WTC11 (cell line): ENCODE data around the gene HOXA10. TPM values are rescaled to one million over a fixed set of nuclear protein-coding genes. Genes with fewer than 3 reads are reported as not detected.

Source experiments
- ATAC-seq: fragments of 200-7000 bp; cut with Tn5 transposase; 2 replicates; pipeline ENCODE4 v1.10.0; 2021; ENCODE audit warnings: mild to moderate bottlenecking, moderate library complexity
- CTCF ChIA-PET: fragments of 300-600 bp; sonication (Branson Sonifier 250); formaldehyde crosslinking; loops from one replicate; lab custom pipeline; 2021; ENCODE audit warnings: antibody characterized with exemption; lab: Charles Lee
- POLR2A ChIA-PET: fragments of 350-600 bp; sonication (Branson Sonifier 250); formaldehyde crosslinking; loops from one replicate; lab custom pipeline; 2021; ENCODE audit warnings: antibody characterized with exemption; lab: Charles Lee
- DNase-seq: peaks from one replicate; pipeline ENCODE4 v3.0.0; 2021; ENCODE audit warnings: low spot score
- H3K27ac Mint-ChIP-seq: 2 replicates; pipeline ENCODE4 v1.8.0; 2021; ENCODE audit warnings: mixed read lengths
- H3K27me3 Mint-ChIP-seq: 2 replicates; pipeline ENCODE4 v1.8.0; 2021; ENCODE audit warnings: low read depth, mild to moderate bottlenecking, moderate library complexity, mixed read lengths
- H3K36me3 Mint-ChIP-seq: 2 replicates; pipeline ENCODE4 v1.8.0; 2021; ENCODE audit warnings: mixed read lengths
- H3K4me1 Mint-ChIP-seq: 2 replicates; pipeline ENCODE4 v1.8.0; 2022; ENCODE audit warnings: mixed read lengths
- H3K4me3 Mint-ChIP-seq: 2 replicates; pipeline ENCODE4 v1.8.0; 2021; ENCODE audit warnings: mild to moderate bottlenecking, moderate library complexity, mixed read lengths
- H3K9me3 Mint-ChIP-seq: 2 replicates; pipeline ENCODE4 v1.8.0; 2021; ENCODE audit warnings: mixed read lengths
- CREM ChIP-seq: sonication (generic); formaldehyde crosslinking; IDR thresholded peaks from 2 replicates; pipeline ENCODE4 v1.8.1; 2022; ENCODE audit warnings: mild to moderate bottlenecking, missing genetic modification reagents, moderate library complexity
- FOXP1 ChIP-seq: sonication (generic); formaldehyde crosslinking; IDR thresholded peaks from 2 replicates; pipeline ENCODE4 v1.8.0; 2022; ENCODE audit warnings: missing genetic modification reagents, mild to moderate bottlenecking, moderate library complexity, borderline replicate concordance
- NFE2L1 ChIP-seq: sonication (generic); formaldehyde crosslinking; IDR thresholded peaks from 2 replicates; pipeline ENCODE4 v1.8.1; 2023; ENCODE audit warnings: missing genetic modification reagents
- total RNA-seq: library from RNA; stranded (reverse); gene quantifications from 3 replicates; pipeline ENCODE4 v1.2.3, GENCODE V29; 2021
- TF ChIP-seq, protein P1 (sequence below): sonication (generic); formaldehyde crosslinking; IDR thresholded peaks from 2 replicates; pipeline ENCODE4 v1.8.1; 2022; ENCODE audit warnings: low read depth, missing genetic modification reagents, borderline replicate concordance
- TF ChIP-seq, protein P2 (sequence below): sonication (generic); formaldehyde crosslinking; conservative IDR thresholded peaks from 2 replicates; pipeline ENCODE4 v1.8.1; 2022; ENCODE audit warnings: mild to moderate bottlenecking, missing genetic modification reagents
- TF ChIP-seq, protein P3 (sequence below): sonication (generic); formaldehyde crosslinking; IDR thresholded peaks from 2 replicates; pipeline ENCODE4 v1.8.0; 2022; ENCODE audit warnings: mild to moderate bottlenecking, missing genetic modification reagents
- TF ChIP-seq, protein P4 (sequence below): sonication (generic); formaldehyde crosslinking; IDR thresholded peaks from 2 replicates; pipeline ENCODE4 v1.8.1; 2022; ENCODE audit warnings: mild to moderate bottlenecking, moderate library complexity, missing genetic modification reagents
- TF ChIP-seq, protein P5 (sequence below): sonication (generic); formaldehyde crosslinking; IDR thresholded peaks from 2 replicates; pipeline ENCODE4 v1.8.0; 2023; ENCODE audit warnings: missing genetic modification reagents, mild to moderate bottlenecking, borderline replicate concordance
- TF ChIP-seq, protein P6 (sequence below): sonication (generic); formaldehyde crosslinking; IDR thresholded peaks from 2 replicates; pipeline ENCODE4 v1.8.1; 2022; ENCODE audit warnings: mild to moderate bottlenecking, missing genetic modification reagents, moderate library complexity, borderline replicate concordance
- TF ChIP-seq, protein P7 (sequence below): sonication (generic); formaldehyde crosslinking; IDR thresholded peaks from 2 replicates; pipeline ENCODE4 v1.8.1; 2023; ENCODE audit warnings: mild to moderate bottlenecking, missing genetic modification reagents, borderline replicate concordance
- TF ChIP-seq, protein P8 (sequence below): fragments of 250-450 bp; sonication (Bioruptor Pico); IDR thresholded peaks from 2 replicates; pipeline ENCODE4 v1.8.0; 2021; ENCODE audit warnings: mild to moderate bottlenecking

HOXA10 gene
- total RNA-seq, 1 experiment from 2014 or later, result 0.07 TPM

DNA sequence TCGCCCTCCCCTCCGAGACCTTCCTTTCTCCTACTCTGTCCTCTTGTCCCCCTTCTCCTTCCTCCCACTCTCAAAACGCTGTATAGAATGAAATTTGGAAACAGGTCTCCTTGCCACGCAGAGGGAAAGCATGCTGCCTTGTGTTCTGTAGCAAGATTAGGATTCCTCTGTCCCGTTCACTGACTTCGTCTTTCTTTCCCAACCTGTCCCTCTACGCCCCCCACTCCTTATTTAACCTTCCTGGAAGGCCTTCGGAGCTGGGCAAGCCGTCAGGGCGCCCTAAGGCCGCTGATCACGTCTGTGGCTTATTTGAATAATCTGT is 10.1 kb downstream of the HOXA10 start (continued):
- TF ChIP-seq, protein P1, sequence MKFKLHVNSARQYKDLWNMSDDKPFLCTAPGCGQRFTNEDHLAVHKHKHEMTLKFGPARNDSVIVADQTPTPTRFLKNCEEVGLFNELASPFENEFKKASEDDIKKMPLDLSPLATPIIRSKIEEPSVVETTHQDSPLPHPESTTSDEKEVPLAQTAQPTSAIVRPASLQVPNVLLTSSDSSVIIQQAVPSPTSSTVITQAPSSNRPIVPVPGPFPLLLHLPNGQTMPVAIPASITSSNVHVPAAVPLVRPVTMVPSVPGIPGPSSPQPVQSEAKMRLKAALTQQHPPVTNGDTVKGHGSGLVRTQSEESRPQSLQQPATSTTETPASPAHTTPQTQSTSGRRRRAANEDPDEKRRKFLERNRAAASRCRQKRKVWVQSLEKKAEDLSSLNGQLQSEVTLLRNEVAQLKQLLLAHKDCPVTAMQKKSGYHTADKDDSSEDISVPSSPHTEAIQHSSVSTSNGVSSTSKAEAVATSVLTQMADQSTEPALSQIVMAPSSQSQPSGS (CRISPR knock-in tag), result no peak
- TF ChIP-seq, protein P2, sequence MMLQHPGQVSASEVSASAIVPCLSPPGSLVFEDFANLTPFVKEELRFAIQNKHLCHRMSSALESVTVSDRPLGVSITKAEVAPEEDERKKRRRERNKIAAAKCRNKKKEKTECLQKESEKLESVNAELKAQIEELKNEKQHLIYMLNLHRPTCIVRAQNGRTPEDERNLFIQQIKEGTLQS (CRISPR knock-in tag), result no peak
- TF ChIP-seq, protein P3, sequence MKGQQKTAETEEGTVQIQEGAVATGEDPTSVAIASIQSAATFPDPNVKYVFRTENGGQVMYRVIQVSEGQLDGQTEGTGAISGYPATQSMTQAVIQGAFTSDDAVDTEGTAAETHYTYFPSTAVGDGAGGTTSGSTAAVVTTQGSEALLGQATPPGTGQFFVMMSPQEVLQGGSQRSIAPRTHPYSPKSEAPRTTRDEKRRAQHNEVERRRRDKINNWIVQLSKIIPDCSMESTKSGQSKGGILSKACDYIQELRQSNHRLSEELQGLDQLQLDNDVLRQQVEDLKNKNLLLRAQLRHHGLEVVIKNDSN, result no peak

DNA sequence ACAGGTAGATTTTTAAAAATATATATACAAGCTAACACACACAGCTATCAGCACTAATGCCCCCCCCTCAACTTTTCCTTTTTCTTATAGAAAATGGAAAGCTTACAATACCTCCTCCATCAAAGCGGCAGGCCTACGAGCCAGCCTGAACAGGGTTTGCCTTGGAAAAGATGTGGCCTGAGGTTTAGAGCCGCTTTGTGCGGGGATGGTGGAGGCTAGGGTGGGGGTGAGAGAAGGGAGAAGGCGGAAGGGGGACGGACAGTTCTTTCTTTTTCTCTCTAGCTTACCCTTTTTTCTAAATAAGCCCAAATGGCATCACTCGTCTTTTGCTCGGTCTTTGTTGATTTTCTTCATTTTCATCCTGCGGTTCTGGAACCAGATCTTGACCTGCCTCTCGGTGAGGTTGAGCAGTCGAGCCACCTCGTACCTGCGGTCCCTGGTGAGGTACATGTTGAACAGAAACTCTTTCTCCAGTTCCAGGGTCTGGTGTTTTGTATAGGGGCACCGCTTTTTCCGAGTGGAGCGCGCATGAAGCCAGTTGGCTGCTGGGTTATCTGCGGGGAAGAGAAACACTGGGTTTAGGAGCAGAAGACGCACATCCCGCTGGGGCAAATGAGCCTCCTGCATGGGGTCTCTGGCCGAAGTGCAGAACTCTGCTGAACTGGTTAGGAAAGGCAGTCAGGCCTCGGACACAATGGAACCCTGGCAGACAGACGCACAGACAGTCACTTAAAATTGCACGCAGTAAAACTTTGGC is 10.7 kb downstream of the HOXA10 start:
- TF ChIP-seq CREM, result no peak
- TF ChIP-seq, protein P4, sequence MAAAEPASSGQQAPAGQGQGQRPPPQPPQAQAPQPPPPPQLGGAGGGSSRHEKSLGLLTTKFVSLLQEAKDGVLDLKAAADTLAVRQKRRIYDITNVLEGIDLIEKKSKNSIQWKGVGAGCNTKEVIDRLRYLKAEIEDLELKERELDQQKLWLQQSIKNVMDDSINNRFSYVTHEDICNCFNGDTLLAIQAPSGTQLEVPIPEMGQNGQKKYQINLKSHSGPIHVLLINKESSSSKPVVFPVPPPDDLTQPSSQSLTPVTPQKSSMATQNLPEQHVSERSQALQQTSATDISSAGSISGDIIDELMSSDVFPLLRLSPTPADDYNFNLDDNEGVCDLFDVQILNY, result no peak
- Mint-ChIP-seq H3K27me3 (peaks cover 100% of the 10 kb centered on the region), H3K4me1 (peaks cover 12% of the 10 kb centered on the region), H3K27ac (no peak overlapping the region), H3K4me3 (no peak overlapping the region), H3K36me3 (no peaks in the 10 kb centered on the region), H3K9me3 (no peaks in the 10 kb centered on the region)
- ChIA-PET CTCF (interaction anchor here (0.8 to 3.1 kb wide), 2 partner anchors 12 to 20 kb away, joined by 5 to 74 read pairs; partner anchors contain the start of genes HOXA3 and HOXA5), POLR2A (no interaction called here)
- ATAC-seq (no peak), DNase-seq (peak; percentile 11)

DNA sequence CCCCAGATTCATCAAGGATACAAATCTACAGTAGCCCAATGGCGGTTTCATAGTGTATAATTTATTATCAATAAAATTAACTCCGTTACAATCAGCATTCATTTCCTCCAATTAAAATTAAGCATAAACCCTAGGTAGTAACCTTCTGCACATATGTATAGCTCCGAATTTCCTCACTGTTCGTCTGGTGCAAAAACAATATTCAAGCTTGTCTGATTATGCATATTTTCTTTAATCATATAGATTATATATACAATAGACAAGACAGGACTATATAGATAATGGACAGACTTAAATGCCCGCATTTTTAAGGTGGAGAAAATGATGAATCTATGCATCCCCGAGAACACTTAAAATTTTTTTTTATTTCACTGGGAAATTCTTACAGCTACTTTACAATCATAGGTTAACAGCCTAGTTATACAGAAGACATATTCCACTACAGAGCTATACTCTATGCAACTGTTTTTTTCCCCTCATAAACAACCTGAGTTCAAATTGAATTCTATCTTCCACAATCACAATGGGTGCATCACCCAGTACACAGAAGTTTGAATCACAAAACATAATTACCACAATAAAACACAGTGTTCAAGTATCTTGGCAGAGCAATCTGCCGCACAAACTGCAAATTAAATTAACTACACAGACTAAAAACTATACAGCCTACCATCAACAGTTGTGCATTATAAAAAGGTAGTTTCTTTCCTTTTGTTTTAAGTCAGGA is 11.4 kb downstream of the HOXA10 start:
- DNase-seq (no peak), ATAC-seq (no peak)
- Mint-ChIP-seq H3K4me1 (peaks cover 11% of the 10 kb centered on the region), H3K4me3 (no peak overlapping the region), H3K27me3 (peaks cover 100% of the 10 kb centered on the region), H3K36me3 (no peaks in the 10 kb centered on the region), H3K9me3 (no peaks in the 10 kb centered on the region), H3K27ac (no peak overlapping the region)
- TF ChIP-seq, protein P1 (CRISPR knock-in tag), result no peak
- TF ChIP-seq FOXP1 (CRISPR knock-in tag), result no peak
- TF ChIP-seq, protein P5, sequence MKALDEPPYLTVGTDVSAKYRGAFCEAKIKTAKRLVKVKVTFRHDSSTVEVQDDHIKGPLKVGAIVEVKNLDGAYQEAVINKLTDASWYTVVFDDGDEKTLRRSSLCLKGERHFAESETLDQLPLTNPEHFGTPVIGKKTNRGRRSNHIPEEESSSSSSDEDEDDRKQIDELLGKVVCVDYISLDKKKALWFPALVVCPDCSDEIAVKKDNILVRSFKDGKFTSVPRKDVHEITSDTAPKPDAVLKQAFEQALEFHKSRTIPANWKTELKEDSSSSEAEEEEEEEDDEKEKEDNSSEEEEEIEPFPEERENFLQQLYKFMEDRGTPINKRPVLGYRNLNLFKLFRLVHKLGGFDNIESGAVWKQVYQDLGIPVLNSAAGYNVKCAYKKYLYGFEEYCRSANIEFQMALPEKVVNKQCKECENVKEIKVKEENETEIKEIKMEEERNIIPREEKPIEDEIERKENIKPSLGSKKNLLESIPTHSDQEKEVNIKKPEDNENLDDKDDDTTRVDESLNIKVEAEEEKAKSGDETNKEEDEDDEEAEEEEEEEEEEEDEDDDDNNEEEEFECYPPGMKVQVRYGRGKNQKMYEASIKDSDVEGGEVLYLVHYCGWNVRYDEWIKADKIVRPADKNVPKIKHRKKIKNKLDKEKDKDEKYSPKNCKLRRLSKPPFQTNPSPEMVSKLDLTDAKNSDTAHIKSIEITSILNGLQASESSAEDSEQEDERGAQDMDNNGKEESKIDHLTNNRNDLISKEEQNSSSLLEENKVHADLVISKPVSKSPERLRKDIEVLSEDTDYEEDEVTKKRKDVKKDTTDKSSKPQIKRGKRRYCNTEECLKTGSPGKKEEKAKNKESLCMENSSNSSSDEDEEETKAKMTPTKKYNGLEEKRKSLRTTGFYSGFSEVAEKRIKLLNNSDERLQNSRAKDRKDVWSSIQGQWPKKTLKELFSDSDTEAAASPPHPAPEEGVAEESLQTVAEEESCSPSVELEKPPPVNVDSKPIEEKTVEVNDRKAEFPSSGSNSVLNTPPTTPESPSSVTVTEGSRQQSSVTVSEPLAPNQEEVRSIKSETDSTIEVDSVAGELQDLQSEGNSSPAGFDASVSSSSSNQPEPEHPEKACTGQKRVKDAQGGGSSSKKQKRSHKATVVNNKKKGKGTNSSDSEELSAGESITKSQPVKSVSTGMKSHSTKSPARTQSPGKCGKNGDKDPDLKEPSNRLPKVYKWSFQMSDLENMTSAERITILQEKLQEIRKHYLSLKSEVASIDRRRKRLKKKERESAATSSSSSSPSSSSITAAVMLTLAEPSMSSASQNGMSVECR (CRISPR knock-in tag), result no peak
- no peak for TF ChIP-seq NFE2L1 (CRISPR knock-in tag)
- TF ChIP-seq, protein P6, sequence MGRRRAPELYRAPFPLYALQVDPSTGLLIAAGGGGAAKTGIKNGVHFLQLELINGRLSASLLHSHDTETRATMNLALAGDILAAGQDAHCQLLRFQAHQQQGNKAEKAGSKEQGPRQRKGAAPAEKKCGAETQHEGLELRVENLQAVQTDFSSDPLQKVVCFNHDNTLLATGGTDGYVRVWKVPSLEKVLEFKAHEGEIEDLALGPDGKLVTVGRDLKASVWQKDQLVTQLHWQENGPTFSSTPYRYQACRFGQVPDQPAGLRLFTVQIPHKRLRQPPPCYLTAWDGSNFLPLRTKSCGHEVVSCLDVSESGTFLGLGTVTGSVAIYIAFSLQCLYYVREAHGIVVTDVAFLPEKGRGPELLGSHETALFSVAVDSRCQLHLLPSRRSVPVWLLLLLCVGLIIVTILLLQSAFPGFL (CRISPR knock-in tag), result no peak
- TF ChIP-seq, protein P7, sequence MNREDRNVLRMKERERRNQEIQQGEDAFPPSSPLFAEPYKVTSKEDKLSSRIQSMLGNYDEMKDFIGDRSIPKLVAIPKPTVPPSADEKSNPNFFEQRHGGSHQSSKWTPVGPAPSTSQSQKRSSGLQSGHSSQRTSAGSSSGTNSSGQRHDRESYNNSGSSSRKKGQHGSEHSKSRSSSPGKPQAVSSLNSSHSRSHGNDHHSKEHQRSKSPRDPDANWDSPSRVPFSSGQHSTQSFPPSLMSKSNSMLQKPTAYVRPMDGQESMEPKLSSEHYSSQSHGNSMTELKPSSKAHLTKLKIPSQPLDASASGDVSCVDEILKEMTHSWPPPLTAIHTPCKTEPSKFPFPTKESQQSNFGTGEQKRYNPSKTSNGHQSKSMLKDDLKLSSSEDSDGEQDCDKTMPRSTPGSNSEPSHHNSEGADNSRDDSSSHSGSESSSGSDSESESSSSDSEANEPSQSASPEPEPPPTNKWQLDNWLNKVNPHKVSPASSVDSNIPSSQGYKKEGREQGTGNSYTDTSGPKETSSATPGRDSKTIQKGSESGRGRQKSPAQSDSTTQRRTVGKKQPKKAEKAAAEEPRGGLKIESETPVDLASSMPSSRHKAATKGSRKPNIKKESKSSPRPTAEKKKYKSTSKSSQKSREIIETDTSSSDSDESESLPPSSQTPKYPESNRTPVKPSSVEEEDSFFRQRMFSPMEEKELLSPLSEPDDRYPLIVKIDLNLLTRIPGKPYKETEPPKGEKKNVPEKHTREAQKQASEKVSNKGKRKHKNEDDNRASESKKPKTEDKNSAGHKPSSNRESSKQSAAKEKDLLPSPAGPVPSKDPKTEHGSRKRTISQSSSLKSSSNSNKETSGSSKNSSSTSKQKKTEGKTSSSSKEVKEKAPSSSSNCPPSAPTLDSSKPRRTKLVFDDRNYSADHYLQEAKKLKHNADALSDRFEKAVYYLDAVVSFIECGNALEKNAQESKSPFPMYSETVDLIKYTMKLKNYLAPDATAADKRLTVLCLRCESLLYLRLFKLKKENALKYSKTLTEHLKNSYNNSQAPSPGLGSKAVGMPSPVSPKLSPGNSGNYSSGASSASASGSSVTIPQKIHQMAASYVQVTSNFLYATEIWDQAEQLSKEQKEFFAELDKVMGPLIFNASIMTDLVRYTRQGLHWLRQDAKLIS (CRISPR knock-in tag), result no peak
- TF ChIP-seq, protein P8, sequence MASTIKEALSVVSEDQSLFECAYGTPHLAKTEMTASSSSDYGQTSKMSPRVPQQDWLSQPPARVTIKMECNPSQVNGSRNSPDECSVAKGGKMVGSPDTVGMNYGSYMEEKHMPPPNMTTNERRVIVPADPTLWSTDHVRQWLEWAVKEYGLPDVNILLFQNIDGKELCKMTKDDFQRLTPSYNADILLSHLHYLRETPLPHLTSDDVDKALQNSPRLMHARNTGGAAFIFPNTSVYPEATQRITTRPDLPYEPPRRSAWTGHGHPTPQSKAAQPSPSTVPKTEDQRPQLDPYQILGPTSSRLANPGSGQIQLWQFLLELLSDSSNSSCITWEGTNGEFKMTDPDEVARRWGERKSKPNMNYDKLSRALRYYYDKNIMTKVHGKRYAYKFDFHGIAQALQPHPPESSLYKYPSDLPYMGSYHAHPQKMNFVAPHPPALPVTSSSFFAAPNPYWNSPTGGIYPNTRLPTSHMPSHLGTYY (CRISPR knock-in tag), result no peak
- POLR2A ChIA-PET, result no interaction called here
- CTCF ChIA-PET, result interaction anchor here (1.6 to 3.1 kb wide), 6 partner anchors 11 to 480 kb away, joined by 5 to 74 read pairs (median 28); partner anchors contain the start of genes HOXA3 and HOXA6
